Neural cell (in vitro differentiated cells): ENCODE results near the gene DGKI.

Experiments used
- CTCF ChIP-seq: fragments of 450-650 bp; IDR thresholded peaks from 2 replicates; pipeline ENCODE4 v1.5.1; 2014; ENCODE audit warnings: antibody characterized with exemption, mild to moderate bottlenecking, moderate library complexity; ENCODE audit not compliant: poor library complexity, severe bottlenecking
- EP300 ChIP-seq: fragments of 450-650 bp; conservative IDR thresholded peaks from 2 replicates; pipeline ENCODE4 v1.6.1; 2014; ENCODE audit warnings: antibody characterized with exemption, mild to moderate bottlenecking, moderate library complexity; ENCODE audit not compliant: poor library complexity, severe bottlenecking
- EZH2 ChIP-seq: fragments of 200-600, 300-800 bp; shearing (Covaris generic), sonication (generic); IDR thresholded peaks from 2 replicates; pipeline ENCODE4 v1.6.1; 2014; ENCODE audit warnings: antibody characterized with exemption, low read length, borderline replicate concordance, mild to moderate bottlenecking; ENCODE audit not compliant: insufficient read depth, poor library complexity, severe bottlenecking
- MXI1 ChIP-seq: fragments of 450-650 bp; conservative IDR thresholded peaks from 2 replicates; pipeline ENCODE4 v1.6.1; 2014; ENCODE audit warnings: antibody characterized with exemption, mild to moderate bottlenecking; ENCODE audit not compliant: poor library complexity, severe bottlenecking
- POLR2AphosphoS5 ChIP-seq: IDR thresholded peaks from 2 replicates; pipeline ENCODE4 v1.6.1; 2012
- RAD21 ChIP-seq: fragments of 450-650 bp; conservative IDR thresholded peaks from 2 replicates; pipeline ENCODE4 v1.6.1; 2014; ENCODE audit warnings: antibody characterized with exemption, mild to moderate bottlenecking, moderate library complexity
- TAF1 ChIP-seq: IDR thresholded peaks from 2 replicates; pipeline ENCODE4 v1.6.1; 2012; ENCODE audit warnings: low read depth
- TF ChIP-seq, protein P1 (sequence below): IDR thresholded peaks from 2 replicates; pipeline ENCODE4 v1.6.1; 2012; ENCODE audit warnings: borderline replicate concordance

DNA sequence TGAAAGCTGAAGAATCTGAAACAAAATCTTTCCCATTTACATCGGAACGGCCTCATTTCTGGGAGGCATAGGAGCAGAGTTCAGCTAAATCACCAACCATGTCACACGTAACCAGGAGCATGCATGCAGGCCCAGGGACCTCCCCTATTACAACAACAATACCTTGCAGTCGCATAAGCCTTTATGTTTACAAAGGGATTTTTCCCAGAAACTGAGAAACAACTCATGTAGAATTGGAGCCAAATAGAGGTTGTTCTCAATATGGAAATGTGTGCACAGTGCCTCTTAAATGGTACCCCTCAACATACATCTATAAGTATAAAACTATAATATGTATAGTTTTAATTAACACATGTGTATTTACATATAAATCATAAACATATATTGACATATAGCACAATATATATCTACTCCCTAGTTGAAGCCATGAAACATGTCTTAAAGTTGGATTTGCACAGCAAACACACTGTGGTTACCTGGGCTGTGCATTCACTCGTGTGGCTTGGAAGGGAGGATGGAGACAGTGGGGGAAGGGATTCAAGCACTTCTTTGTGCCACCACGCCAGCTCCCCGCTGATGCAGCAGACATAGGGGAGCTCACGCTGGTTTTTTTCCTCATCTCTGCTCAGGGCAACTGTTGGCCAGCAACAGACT lies 35.0 kb upstream of the DGKI start:
- TF ChIP-seq CTCF = no peak
- no peak for TF ChIP-seq POLR2AphosphoS5
- no peak for TF ChIP-seq TAF1
- TF ChIP-seq, protein P1, sequence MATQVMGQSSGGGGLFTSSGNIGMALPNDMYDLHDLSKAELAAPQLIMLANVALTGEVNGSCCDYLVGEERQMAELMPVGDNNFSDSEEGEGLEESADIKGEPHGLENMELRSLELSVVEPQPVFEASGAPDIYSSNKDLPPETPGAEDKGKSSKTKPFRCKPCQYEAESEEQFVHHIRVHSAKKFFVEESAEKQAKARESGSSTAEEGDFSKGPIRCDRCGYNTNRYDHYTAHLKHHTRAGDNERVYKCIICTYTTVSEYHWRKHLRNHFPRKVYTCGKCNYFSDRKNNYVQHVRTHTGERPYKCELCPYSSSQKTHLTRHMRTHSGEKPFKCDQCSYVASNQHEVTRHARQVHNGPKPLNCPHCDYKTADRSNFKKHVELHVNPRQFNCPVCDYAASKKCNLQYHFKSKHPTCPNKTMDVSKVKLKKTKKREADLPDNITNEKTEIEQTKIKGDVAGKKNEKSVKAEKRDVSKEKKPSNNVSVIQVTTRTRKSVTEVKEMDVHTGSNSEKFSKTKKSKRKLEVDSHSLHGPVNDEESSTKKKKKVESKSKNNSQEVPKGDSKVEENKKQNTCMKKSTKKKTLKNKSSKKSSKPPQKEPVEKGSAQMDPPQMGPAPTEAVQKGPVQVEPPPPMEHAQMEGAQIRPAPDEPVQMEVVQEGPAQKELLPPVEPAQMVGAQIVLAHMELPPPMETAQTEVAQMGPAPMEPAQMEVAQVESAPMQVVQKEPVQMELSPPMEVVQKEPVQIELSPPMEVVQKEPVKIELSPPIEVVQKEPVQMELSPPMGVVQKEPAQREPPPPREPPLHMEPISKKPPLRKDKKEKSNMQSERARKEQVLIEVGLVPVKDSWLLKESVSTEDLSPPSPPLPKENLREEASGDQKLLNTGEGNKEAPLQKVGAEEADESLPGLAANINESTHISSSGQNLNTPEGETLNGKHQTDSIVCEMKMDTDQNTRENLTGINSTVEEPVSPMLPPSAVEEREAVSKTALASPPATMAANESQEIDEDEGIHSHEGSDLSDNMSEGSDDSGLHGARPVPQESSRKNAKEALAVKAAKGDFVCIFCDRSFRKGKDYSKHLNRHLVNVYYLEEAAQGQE = no peak
- no peak for TF ChIP-seq EP300
- TF ChIP-seq EZH2 = no peak
- TF ChIP-seq MXI1 = no peak
- no peak for TF ChIP-seq RAD21
